Measurements from ENCODE around the gene PRDM13. TPM values are rescaled to one million over a fixed set of nuclear protein-coding genes. Genes with fewer than 3 reads are reported as not detected.
"Not testable (repeated sequence)": the region's sequence is repeated elsewhere in the genome, so short reads cannot be mapped to it uniquely, and the experiment has no call there.

Gene PRDM13
- total RNA-seq, 1 donor from 2014 or later = not detected

GRCh38 chr6:99589290-99589672 is 17.4 kb upstream of the PRDM13 start:
- Histone ChIP-seq H3K27me3 (ENCODE audit: low read depth) (peaks cover 65% of the 10 kb centered on the region), H3K27ac (no peak overlapping the region), H3K4me3 (peak overlapping the region; percentile 65), H3K9me3 (no peaks in the 10 kb centered on the region), H3K36me3 (no peaks in the 10 kb centered on the region), H3K4me1 (peaks cover 39% of the 10 kb centered on the region)
- DNase-seq = no peak
- intact Hi-C loops (cut with DNase I) = no loop called here
- TF ChIP-seq, protein P1, sequence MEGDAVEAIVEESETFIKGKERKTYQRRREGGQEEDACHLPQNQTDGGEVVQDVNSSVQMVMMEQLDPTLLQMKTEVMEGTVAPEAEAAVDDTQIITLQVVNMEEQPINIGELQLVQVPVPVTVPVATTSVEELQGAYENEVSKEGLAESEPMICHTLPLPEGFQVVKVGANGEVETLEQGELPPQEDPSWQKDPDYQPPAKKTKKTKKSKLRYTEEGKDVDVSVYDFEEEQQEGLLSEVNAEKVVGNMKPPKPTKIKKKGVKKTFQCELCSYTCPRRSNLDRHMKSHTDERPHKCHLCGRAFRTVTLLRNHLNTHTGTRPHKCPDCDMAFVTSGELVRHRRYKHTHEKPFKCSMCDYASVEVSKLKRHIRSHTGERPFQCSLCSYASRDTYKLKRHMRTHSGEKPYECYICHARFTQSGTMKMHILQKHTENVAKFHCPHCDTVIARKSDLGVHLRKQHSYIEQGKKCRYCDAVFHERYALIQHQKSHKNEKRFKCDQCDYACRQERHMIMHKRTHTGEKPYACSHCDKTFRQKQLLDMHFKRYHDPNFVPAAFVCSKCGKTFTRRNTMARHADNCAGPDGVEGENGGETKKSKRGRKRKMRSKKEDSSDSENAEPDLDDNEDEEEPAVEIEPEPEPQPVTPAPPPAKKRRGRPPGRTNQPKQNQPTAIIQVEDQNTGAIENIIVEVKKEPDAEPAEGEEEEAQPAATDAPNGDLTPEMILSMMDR (IDR thresholded peaks at IDR 0.05) = no peak
- peak; percentile 50 to 54 for ATAC-seq

DNA sequence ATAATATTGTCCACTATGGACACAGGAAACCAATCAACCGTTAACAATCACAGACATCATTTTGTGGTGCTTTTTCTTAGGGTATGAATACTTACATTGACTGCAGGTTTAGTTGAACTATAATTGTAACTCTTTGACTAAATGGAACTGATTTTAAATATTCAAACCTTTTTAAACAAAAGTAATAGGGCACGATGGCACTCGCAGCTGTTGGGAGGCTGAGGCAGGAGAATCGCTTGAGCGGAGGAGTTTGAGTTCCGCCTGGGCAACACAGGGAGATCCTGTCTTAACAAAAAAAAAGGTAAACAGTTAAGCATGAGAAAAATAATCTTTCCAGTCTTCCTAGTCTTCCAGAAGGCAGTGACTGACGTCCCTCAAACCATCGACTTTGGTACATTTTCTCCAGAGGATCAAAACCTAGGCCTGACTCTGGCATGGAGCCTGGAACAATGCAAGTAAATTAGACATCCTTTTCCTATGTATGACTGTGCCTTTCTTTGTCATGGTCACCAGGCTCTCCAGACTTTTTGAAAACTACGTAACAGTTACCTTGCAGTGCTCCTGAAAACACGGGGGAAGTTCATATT is 16.6 kb upstream of the PRDM13 start:
- Histone ChIP-seq H3K27ac (no peak overlapping the region), H3K4me3 (no peak overlapping the region), H3K36me3 (no peaks in the 10 kb centered on the region), H3K9me3 (no peaks in the 10 kb centered on the region), H3K4me1 (peaks cover 39% of the 10 kb centered on the region), H3K27me3 (ENCODE audit: low read depth) (peaks cover 70% of the 10 kb centered on the region)
- intact Hi-C loops (cut with DNase I) = no loop called here
- ATAC-seq (no peak), DNase-seq (no peak)
- TF ChIP-seq, protein P1 (IDR thresholded peaks at IDR 0.05) = no peak

- no peaks in the 10 kb centered on the region for H3K9me3 ChIP-seq
- no peaks in the 10 kb centered on the region for H3K36me3 ChIP-seq
- intact Hi-C loops (cut with DNase I) = no loop called here
- DNase-seq = no peak
- no peak overlapping the region for H3K27ac ChIP-seq
- peak; percentile 26 to 34 for ATAC-seq
- H3K27me3 ChIP-seq (ENCODE audit: low read depth) = peaks cover 80% of the 10 kb centered on the region
- H3K4me3 ChIP-seq = peak overlapping the region; percentile 22
- TF ChIP-seq, protein P1 (IDR thresholded peaks at IDR 0.05) = no peak
- peaks cover 39% of the 10 kb centered on the region for H3K4me1 ChIP-seq
Observed at GRCh38 chr6:99590728-99591672, 15.6 kb upstream of the PRDM13 start.

GRCh38 chr6:99591673-99592364 is 14.8 kb upstream of the PRDM13 start:
- TF ChIP-seq, protein P1 (IDR thresholded peaks at IDR 0.05) = no peak
- no peak for DNase-seq
- Histone ChIP-seq H3K27ac (no peak overlapping the region), H3K36me3 (no peaks in the 10 kb centered on the region), H3K4me1 (peaks cover 39% of the 10 kb centered on the region), H3K4me3 (no peak overlapping the region), H3K9me3 (no peaks in the 10 kb centered on the region), H3K27me3 (ENCODE audit: low read depth) (peaks cover 88% of the 10 kb centered on the region)
- intact Hi-C loops (cut with DNase I) = no loop called here
- no peak for ATAC-seq

DNA sequence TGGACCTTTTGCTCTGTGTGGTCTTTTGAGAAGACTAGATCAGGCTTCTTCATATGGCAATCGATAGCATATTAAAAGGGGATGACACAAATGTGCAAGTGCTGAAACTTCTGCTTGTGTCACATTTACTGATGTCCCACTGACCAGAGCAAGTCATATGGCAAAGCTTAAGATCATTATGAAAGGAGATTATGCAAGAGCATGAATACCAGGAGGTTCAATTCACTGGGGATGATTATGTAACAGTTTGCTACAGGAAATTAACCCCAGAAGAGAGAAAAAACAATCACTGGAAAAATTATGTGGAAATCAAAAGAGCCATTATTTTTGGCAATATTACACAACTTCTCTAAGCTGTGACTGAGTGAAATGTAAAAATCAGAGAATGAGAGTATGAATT is 13.7 kb upstream of the PRDM13 start:
- peaks cover 39% of the 10 kb centered on the region for H3K4me1 ChIP-seq
- H3K27ac ChIP-seq = no peak overlapping the region
- TF ChIP-seq, protein P1 (IDR thresholded peaks at IDR 0.05) = no peak
- DNase-seq (no peak), ATAC-seq (peak; percentile 29 to 52)
- H3K4me3 ChIP-seq = no peak overlapping the region
- no peaks in the 10 kb centered on the region for H3K36me3 ChIP-seq
- intact Hi-C loops (cut with DNase I) = no loop called here
- H3K27me3 ChIP-seq (ENCODE audit: low read depth) = peaks cover 96% of the 10 kb centered on the region
- no peaks in the 10 kb centered on the region for H3K9me3 ChIP-seq

DNA sequence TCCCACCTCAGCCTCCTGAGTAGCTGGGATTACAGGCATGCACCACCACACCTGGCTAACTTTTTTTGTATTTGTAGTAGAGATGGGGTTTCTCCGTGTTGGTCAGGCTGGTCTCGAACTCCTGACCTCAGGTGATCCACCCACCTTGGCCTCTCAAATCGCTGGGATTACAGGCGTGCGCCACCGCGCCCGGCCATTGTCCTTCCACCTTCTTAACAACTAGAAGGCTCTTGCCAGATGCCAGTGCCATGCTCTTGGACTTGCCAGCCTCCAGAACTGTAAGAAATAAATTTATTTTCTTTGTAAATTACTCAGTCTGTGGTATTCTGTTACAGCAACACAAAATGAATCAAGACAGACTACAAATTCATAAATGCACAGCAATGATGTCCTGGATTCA is 11.9 kb upstream of the PRDM13 start:
- peaks cover 96% of the 10 kb centered on the region for H3K27me3 ChIP-seq (ENCODE audit: low read depth)
- H3K27ac ChIP-seq; H3K4me3 ChIP-seq; H3K9me3 ChIP-seq; H3K36me3 ChIP-seq; ATAC-seq; DNase-seq; intact Hi-C loops (cut with DNase I): not testable (repeated sequence)
- H3K4me1 ChIP-seq = peaks cover 24% of the 10 kb centered on the region
